ENCODE measurements around the gene PRPSAP1.

The PRPSAP1 gene

DNA sequence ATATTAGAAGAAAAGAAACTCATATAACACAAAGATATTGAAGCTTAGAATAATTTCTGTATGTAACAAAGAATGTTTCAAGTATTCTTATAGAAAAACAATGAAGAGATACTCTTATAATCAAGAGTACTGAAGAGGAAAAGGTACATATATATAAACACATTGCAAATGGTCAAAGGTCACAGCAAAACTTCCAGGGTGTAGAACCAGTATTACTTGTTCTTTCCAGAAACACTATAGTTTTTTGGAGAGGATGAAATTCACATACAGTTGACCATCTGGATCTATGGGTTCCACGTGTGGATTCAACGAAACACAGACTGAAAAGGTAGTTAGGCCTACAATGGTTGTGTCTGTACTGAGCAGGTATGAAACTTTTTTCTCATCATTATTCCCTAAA is 22.6 kb downstream of the PRPSAP1 start:
- Histone ChIP-seq H3K4me3 (ENCODE audit: low read length) (no peak overlapping the region), H3K36me3 (replicated peaks; ENCODE audit: insufficient read depth, low read length) (peaks cover 3% of the 10 kb centered on the region)

DNA sequence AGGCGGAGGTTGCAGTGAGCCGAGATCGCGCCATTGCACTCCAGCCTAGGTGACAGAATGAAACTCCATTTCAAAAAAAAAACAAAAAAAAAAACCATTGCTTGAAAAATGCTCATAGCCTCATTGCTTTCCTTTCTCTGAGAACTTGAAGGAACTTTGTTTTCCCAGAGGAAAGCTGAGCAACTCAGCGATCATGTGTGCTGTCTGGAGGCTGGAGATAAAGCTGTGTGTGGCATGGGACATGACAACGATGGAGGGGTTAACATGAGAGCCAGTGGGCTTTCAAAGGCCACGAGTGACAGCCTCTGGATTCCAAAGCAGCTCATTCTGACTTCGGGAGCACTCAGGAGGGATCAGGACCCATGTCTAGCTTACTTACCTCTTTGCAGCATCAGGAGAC is 24.1 kb downstream of the PRPSAP1 start:
- TF ChIP-seq, protein P1, sequence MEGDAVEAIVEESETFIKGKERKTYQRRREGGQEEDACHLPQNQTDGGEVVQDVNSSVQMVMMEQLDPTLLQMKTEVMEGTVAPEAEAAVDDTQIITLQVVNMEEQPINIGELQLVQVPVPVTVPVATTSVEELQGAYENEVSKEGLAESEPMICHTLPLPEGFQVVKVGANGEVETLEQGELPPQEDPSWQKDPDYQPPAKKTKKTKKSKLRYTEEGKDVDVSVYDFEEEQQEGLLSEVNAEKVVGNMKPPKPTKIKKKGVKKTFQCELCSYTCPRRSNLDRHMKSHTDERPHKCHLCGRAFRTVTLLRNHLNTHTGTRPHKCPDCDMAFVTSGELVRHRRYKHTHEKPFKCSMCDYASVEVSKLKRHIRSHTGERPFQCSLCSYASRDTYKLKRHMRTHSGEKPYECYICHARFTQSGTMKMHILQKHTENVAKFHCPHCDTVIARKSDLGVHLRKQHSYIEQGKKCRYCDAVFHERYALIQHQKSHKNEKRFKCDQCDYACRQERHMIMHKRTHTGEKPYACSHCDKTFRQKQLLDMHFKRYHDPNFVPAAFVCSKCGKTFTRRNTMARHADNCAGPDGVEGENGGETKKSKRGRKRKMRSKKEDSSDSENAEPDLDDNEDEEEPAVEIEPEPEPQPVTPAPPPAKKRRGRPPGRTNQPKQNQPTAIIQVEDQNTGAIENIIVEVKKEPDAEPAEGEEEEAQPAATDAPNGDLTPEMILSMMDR (IDR thresholded peaks at IDR 0.05; ENCODE audit: low read length): no peak
- TF ChIP-seq EZH2 (optimal IDR thresholded peaks at IDR 0.05; ENCODE audit: low read depth, low read length) (no peak), EZH2phosphoT487 (IDR thresholded peaks at IDR 0.05; ENCODE audit: low read length) (no peak)
- Histone ChIP-seq H3F3A (ENCODE audit: insufficient read depth, low read length) (no peaks in the 10 kb centered on the region), H3K9ac (ENCODE audit: low read length) (no peak overlapping the region), H3K79me2 (ENCODE audit: low read length) (no peaks in the 10 kb centered on the region), H3K4me2 (ENCODE audit: low read depth, low read length) (no peak overlapping the region), H2AFZ (ENCODE audit: low read length) (no peak overlapping the region), H4K20me1 (ENCODE audit: insufficient read depth, low read length) (no peaks in the 10 kb centered on the region), H3K36me3 (replicated peaks; ENCODE audit: insufficient read depth, low read length) (peaks cover 3% of the 10 kb centered on the region), H3K27ac (ENCODE audit: low read length) (no peak overlapping the region), H3K9me3 (replicated peaks; ENCODE audit: insufficient read depth, low read length) (no peaks in the 10 kb centered on the region), H3K4me1 (ENCODE audit: low read length) (no peaks in the 10 kb centered on the region), H3K27me3 (replicated peaks; ENCODE audit: insufficient read depth, low read length) (no peaks in the 10 kb centered on the region), H3K9me2 (replicated peaks; ENCODE audit: insufficient read depth, low read length) (no peaks in the 10 kb centered on the region), H3K4me3 (ENCODE audit: low read length) (no peak overlapping the region)
- no peak for DNase-seq

More for the DNA sequence above, 22.6 kb downstream of the PRPSAP1 start:
- Histone ChIP-seq H4K20me1 (ENCODE audit: insufficient read depth, low read length) (no peaks in the 10 kb centered on the region), H3K9me3 (replicated peaks; ENCODE audit: insufficient read depth, low read length) (no peaks in the 10 kb centered on the region), H3K4me2 (ENCODE audit: low read depth, low read length) (no peak overlapping the region), H2AFZ (ENCODE audit: low read length) (no peak overlapping the region), H3K9me2 (replicated peaks; ENCODE audit: insufficient read depth, low read length) (no peaks in the 10 kb centered on the region), H3K27me3 (replicated peaks; ENCODE audit: insufficient read depth, low read length) (no peaks in the 10 kb centered on the region), H3F3A (ENCODE audit: insufficient read depth, low read length) (no peaks in the 10 kb centered on the region), H3K4me1 (ENCODE audit: low read length) (no peaks in the 10 kb centered on the region), H3K27ac (ENCODE audit: low read length) (no peak overlapping the region), H3K9ac (ENCODE audit: low read length) (no peak overlapping the region), H3K79me2 (ENCODE audit: low read length) (peaks cover 5% of the 10 kb centered on the region; the same call in 1 of the 2 replicates)
- TF ChIP-seq EZH2phosphoT487 (IDR thresholded peaks at IDR 0.05; ENCODE audit: low read length): no peak
- TF ChIP-seq EZH2 (optimal IDR thresholded peaks at IDR 0.05; ENCODE audit: low read depth, low read length): no peak
- no peak for DNase-seq

DNA sequence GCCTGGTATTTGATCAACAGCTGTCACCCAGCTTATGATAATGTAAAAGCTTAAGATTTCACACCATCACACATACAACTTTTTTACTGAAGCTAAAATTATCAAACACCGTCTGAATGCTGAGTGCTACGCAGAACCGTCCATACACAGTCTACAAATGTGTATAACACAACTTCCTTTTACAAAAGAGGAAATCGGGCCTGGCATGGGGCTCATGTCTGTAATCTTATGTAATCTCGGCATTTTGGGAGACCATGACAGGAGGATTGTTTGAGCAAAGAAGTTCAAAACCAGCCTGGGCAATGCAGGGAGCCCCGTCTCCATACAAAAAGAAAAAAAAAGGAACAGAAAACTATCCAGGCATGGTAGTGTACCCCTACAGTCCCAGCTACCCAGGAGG is 26.0 kb downstream of the PRPSAP1 start:
- H3K4me3 ChIP-seq (ENCODE audit: low read length): no peak overlapping the region
- no peak overlapping the region for H3K27ac ChIP-seq (ENCODE audit: low read length)
- H3K79me2 ChIP-seq (ENCODE audit: low read length): no peaks in the 10 kb centered on the region
- no peaks in the 10 kb centered on the region for H3K4me1 ChIP-seq (ENCODE audit: low read length)
- H3K9me3 ChIP-seq (replicated peaks; ENCODE audit: insufficient read depth, low read length): no peaks in the 10 kb centered on the region
- TF ChIP-seq EZH2phosphoT487 (IDR thresholded peaks at IDR 0.05; ENCODE audit: low read length): no peak
- TF ChIP-seq, protein P1 (IDR thresholded peaks at IDR 0.05; ENCODE audit: low read length): no peak
- no peak for TF ChIP-seq EZH2 (optimal IDR thresholded peaks at IDR 0.05; ENCODE audit: low read depth, low read length)
- no peak overlapping the region for H3K4me2 ChIP-seq (ENCODE audit: low read depth, low read length)
- H3F3A ChIP-seq (ENCODE audit: insufficient read depth, low read length): no peaks in the 10 kb centered on the region
- H2AFZ ChIP-seq (ENCODE audit: low read length): no peak overlapping the region
- peaks cover 3% of the 10 kb centered on the region for H3K36me3 ChIP-seq (replicated peaks; ENCODE audit: insufficient read depth, low read length)
- no peaks in the 10 kb centered on the region for H3K27me3 ChIP-seq (replicated peaks; ENCODE audit: insufficient read depth, low read length)
- H3K9me2 ChIP-seq (replicated peaks; ENCODE audit: insufficient read depth, low read length): no peaks in the 10 kb centered on the region
- no peaks in the 10 kb centered on the region for H4K20me1 ChIP-seq (ENCODE audit: insufficient read depth, low read length)
- no peak for DNase-seq
- no peak overlapping the region for H3K9ac ChIP-seq (ENCODE audit: low read length)

DNA sequence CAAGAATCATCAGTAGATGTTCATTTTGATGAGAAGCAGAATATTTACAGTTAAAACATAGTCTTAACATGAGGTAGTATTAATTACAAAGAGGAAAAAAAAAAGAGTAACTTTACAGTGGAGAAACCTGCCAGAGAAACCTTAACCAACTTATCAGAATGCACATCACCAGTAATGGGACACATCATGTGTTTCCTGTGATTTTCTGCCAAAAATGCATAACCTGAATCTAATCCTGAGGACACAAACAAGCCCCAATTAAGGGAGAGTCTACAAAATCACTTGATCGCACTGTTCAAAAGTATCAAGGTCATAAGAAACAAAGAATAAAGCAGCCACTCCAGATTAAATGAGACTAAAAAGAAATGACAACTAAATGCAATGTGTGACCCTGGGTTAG is 27.4 kb downstream of the PRPSAP1 start:
- Histone ChIP-seq H3K4me1 (ENCODE audit: low read length) (no peaks in the 10 kb centered on the region), H3K36me3 (replicated peaks; ENCODE audit: insufficient read depth, low read length) (peaks cover 3% of the 10 kb centered on the region)
- TF ChIP-seq EZH2 (optimal IDR thresholded peaks at IDR 0.05; ENCODE audit: low read depth, low read length): no peak
- no peak for TF ChIP-seq EZH2phosphoT487 (IDR thresholded peaks at IDR 0.05; ENCODE audit: low read length)
- TF ChIP-seq, protein P1 (IDR thresholded peaks at IDR 0.05; ENCODE audit: low read length): no peak

More for the DNA sequence above, 27.4 kb downstream of the PRPSAP1 start:
- no peaks in the 10 kb centered on the region for H3K9me2 ChIP-seq (replicated peaks; ENCODE audit: insufficient read depth, low read length)
- no peak overlapping the region for H3K4me2 ChIP-seq (ENCODE audit: low read depth, low read length)
- H3K27ac ChIP-seq (ENCODE audit: low read length): no peak overlapping the region
- no peak overlapping the region for H2AFZ ChIP-seq (ENCODE audit: low read length)
- H3K4me3 ChIP-seq (ENCODE audit: low read length): no peak overlapping the region
- no peaks in the 10 kb centered on the region for H3K79me2 ChIP-seq (ENCODE audit: low read length)
- H3K9me3 ChIP-seq (replicated peaks; ENCODE audit: insufficient read depth, low read length): no peaks in the 10 kb centered on the region
- no peaks in the 10 kb centered on the region for H4K20me1 ChIP-seq (ENCODE audit: insufficient read depth, low read length)
- no peak overlapping the region for H3K9ac ChIP-seq (ENCODE audit: low read length)
- H3K27me3 ChIP-seq (replicated peaks; ENCODE audit: insufficient read depth, low read length): no peaks in the 10 kb centered on the region
- H3F3A ChIP-seq (ENCODE audit: insufficient read depth, low read length): no peaks in the 10 kb centered on the region
- no peak for DNase-seq

Data from MM.1S (cell line).